HepG2 (cell line): ENCODE data around the gene SLC11A1. TPM values are rescaled to one million over a fixed set of nuclear protein-coding genes. Genes with fewer than 3 reads are reported as not detected.

Experiments used
- ATF6 ChIP-seq: sonication (generic); formaldehyde crosslinking; conservative IDR thresholded peaks from 2 replicates; pipeline ENCODE4 v1.4.0; 2020; ENCODE audit warnings: missing genetic modification reagents
- CHD4 ChIP-seq: fragments of 200-600 bp; sonication (generic); IDR thresholded peaks from 2 replicates; pipeline ENCODE4 v1.7.0; 2017; ENCODE audit warnings: mild to moderate bottlenecking, low read length, borderline replicate concordance
- ELF4 ChIP-seq: sonication (generic); formaldehyde crosslinking; IDR thresholded peaks from 2 replicates; pipeline ENCODE4 v1.5.0; 2020; ENCODE audit warnings: missing genetic modification reagents, mild to moderate bottlenecking, moderate library complexity, borderline replicate concordance
- FOXP1 ChIP-seq, 2 experiments: fragments of 450-650 bp in 1 of 2; IDR thresholded peaks; 2 replicates each; pipeline ENCODE4 v1.6.1; 2017 to 2018; ENCODE audit warnings: antibody characterized with exemption in 1 of 2
- GLMP ChIP-seq: sonication (generic); formaldehyde crosslinking; IDR thresholded peaks from 2 replicates; pipeline ENCODE4 v1.9.0; 2021; ENCODE audit warnings: missing genetic modification reagents, mild to moderate bottlenecking, borderline replicate concordance
- GPBP1L1 ChIP-seq: sonication (generic); formaldehyde crosslinking; IDR thresholded peaks from 2 replicates; pipeline ENCODE4 v1.5.0; 2020; ENCODE audit warnings: mild to moderate bottlenecking, missing genetic modification reagents
- HDAC2 ChIP-seq: sonication (generic); formaldehyde crosslinking; IDR thresholded peaks from 2 replicates; pipeline ENCODE4 v1.4.0; 2020; ENCODE audit warnings: missing genetic modification reagents
- HES4 ChIP-seq: sonication (generic); formaldehyde crosslinking; IDR thresholded peaks from 2 replicates; pipeline ENCODE4 v1.9.0; 2021; ENCODE audit warnings: mild to moderate bottlenecking, missing genetic modification reagents, borderline replicate concordance
- MED8 ChIP-seq: sonication (generic); formaldehyde crosslinking; IDR thresholded peaks from 2 replicates; pipeline ENCODE4 v1.8.1; 2023; ENCODE audit warnings: mild to moderate bottlenecking, missing genetic modification reagents; ENCODE audit not compliant: insufficient replicate concordance
- MIER3 ChIP-seq: IDR thresholded peaks from 2 replicates; pipeline ENCODE4 v1.6.1; 2016; ENCODE audit warnings: missing compliant biosample characterization, borderline replicate concordance
- PCBP1 ChIP-seq: fragments of 200-400 bp; formaldehyde crosslinking; IDR thresholded peaks from 2 replicates; pipeline ENCODE4 v1.6.1; 2017; ENCODE audit warnings: mild to moderate bottlenecking, low read depth, low read length, borderline replicate concordance
- PTBP1 ChIP-seq: fragments of 200-400 bp; formaldehyde crosslinking; IDR thresholded peaks from 2 replicates; pipeline ENCODE4 v1.6.1; 2018; ENCODE audit warnings: low read length, low read depth; ENCODE audit not compliant: poor library complexity, severe bottlenecking
- THRA ChIP-seq: sonication (generic); formaldehyde crosslinking; IDR thresholded peaks from 2 replicates; pipeline ENCODE4 v1.4.0; 2020; ENCODE audit warnings: missing genetic modification reagents, borderline replicate concordance
- ZNF143 ChIP-seq: sonication (generic); formaldehyde crosslinking; IDR thresholded peaks from 2 replicates; pipeline ENCODE4 v1.4.0; 2020; ENCODE audit warnings: missing genetic modification reagents
- ZNF205 ChIP-seq: IDR thresholded peaks from 2 replicates; pipeline ENCODE4 v1.6.1; 2018; ENCODE audit warnings: missing biosample characterization, missing genetic modification reagents
- ZNF3 ChIP-seq: IDR thresholded peaks from 2 replicates; pipeline ENCODE4 v1.7.0; 2017; ENCODE audit warnings: inconsistent platforms
- ZNF567 ChIP-seq: sonication (generic); formaldehyde crosslinking; IDR thresholded peaks from 2 replicates; pipeline ENCODE4 v1.8.1; 2023; ENCODE audit warnings: mild to moderate bottlenecking, missing genetic modification reagents, borderline replicate concordance
- ZNF691 ChIP-seq: sonication (generic); formaldehyde crosslinking; IDR thresholded peaks from 2 replicates; pipeline ENCODE4 v1.4.0; 2020; ENCODE audit warnings: missing genetic modification reagents, low read depth, mild to moderate bottlenecking, borderline replicate concordance
- ZNF790 ChIP-seq: sonication (generic); formaldehyde crosslinking; IDR thresholded peaks from 2 replicates; pipeline ENCODE4 v1.8.0; 2022; ENCODE audit warnings: missing genetic modification reagents, mild to moderate bottlenecking, borderline replicate concordance
- ZSCAN20 ChIP-seq: sonication (generic); formaldehyde crosslinking; IDR thresholded peaks from 2 replicates; pipeline ENCODE4 v1.4.0; 2020; ENCODE audit warnings: missing genetic modification reagents, mild to moderate bottlenecking, borderline replicate concordance
- ZSCAN31 ChIP-seq: sonication (generic); formaldehyde crosslinking; IDR thresholded peaks from 2 replicates; pipeline ENCODE4 v1.5.0; 2020; ENCODE audit warnings: low read depth, mild to moderate bottlenecking, missing genetic modification reagents
- polyA plus RNA-seq, 8 experiments: library from polyadenylated mRNA; depleted of rRNA in 3 of 8; stranded (reverse) in 7 of 8; unstranded in 1 of 8; fragments of >200 nt; fragmentation: Illumina TruSeq in 4 of 8; extraction: Trizol in 4 of 8; gene quantifications; 2 replicates each; pipeline versions ENCODE4 v1.2.1 to v1.2.3, GENCODE V29; 2011 to 2016; ENCODE audit warnings: low read depth in 4 of 8, missing spikeins in 1 of 8, mixed read lengths in 1 of 8; ENCODE audit not compliant: insufficient read depth in 1 of 8
- total RNA-seq, 5 experiments: library from RNA; depleted of rRNA; stranded (reverse); fragments of >200 nt; fragmentation: Illumina TruSeq; extraction: Trizol; gene quantifications; 2 replicates each; pipeline ENCODE4 v1.2.3, GENCODE V29; 2016; ENCODE audit warnings: low read depth in 1 of 5

SLC11A1 gene
- total and polyA plus RNA-seq, 2 of the 13 experiments (the other 11 are each of a cell fraction or from before 2014, with no cell fraction given) = 0.33 to 2.3 TPM

GRCh38 chr2:218399391-218400166, 17.5 kb downstream of the SLC11A1 start, which contains the start of gene CTDSP1 (continued):
- peak; percentile 96 for TF ChIP-seq PTBP1
- TF ChIP-seq HES4 (CRISPR knock-in tag) = peak; percentile 75; the same call in 1 of the 2 replicates
- TF ChIP-seq GPBP1L1 (CRISPR knock-in tag) = no peak
- no peak; the same call in 1 of the 2 replicates for TF ChIP-seq ATF6 (CRISPR knock-in tag)
- peak; percentile 27; the same call in 1 of the 2 replicates for TF ChIP-seq MIER3 (CRISPR knock-in tag)
- TF ChIP-seq HDAC2 (CRISPR knock-in tag) = peak; percentile 48
- TF ChIP-seq PCBP1 = no peak
- TF ChIP-seq ELF4 = no peak
- peak; percentile 85; the same call in 1 of the 2 replicates for TF ChIP-seq ZNF790 (CRISPR knock-in tag)
- TF ChIP-seq GLMP (CRISPR knock-in tag) = 0 out of 2 replicates have a peak, but pooled peaks have one; percentile 32
- TF ChIP-seq THRA (CRISPR knock-in tag) = peak; percentile 81
- 0 out of 2 replicates have a peak, but pooled peaks have one; percentile 21 for TF ChIP-seq ZNF691 (CRISPR knock-in tag)
- TF ChIP-seq ZNF143 = peak; percentile 67
- 0 out of 2 replicates have a peak, but pooled peaks have one; percentile 59 for TF ChIP-seq ZNF567 (CRISPR knock-in tag)
- TF ChIP-seq ZNF3 (CRISPR knock-in tag) = peak; percentile 26; the same call in 1 of the 2 replicates
- peak; percentile 77 for TF ChIP-seq ZSCAN31 (CRISPR knock-in tag)
- TF ChIP-seq ZSCAN20 (CRISPR knock-in tag) = peak; percentile 89; the same call in 1 of the 2 replicates
- no peak for TF ChIP-seq FOXP1 (IDR thresholded peaks at IDR 0.05)
- peak; percentile 42; the same call in 1 of the 2 replicates for TF ChIP-seq FOXP1 (CRISPR knock-in tag; IDR thresholded peaks at IDR 0.05)
- TF ChIP-seq MED8 (CRISPR knock-in tag) = peak; percentile 74
- no peak; the same call in 1 of the 2 replicates for TF ChIP-seq ZNF205
- TF ChIP-seq CHD4 = peak; percentile 58; the same call in 1 of the 2 replicates
